Measurements from ENCODE around the gene ILKAP. TPM values are rescaled to one million over a fixed set of nuclear protein-coding genes. Genes with fewer than 3 reads are reported as not detected.

ILKAP gene
- total and polyA plus RNA-seq, 2 donors (not counting 1 experiment from before 2014, with no cell fraction given), result 82.5 to 98.6 TPM

DNA sequence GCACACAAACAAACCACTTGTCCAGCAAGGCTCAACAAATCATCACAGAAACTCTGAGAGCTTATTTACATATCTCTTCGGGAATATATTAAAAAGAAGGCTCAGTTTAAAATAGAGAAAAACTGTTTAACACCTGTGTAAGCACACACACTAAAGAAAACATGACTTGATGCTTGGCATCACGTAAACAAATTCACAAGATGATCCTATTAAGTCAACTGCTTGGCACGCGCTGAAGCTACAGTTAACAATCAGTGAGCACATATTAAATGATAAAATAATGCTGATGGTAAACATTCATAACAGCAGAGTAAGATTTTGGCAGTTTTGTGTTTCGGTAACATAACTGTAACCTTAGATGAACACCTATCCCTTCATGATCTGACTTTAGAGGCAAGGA, 40.7 kb upstream of the ILKAP start:
- TF ChIP-seq CTCF (IDR thresholded peaks at IDR 0.05) (no peak), EZH2 (IDR thresholded peaks at IDR 0.05; ENCODE audit: borderline replicate concordance, insufficient read depth, low read depth, low read length, poor library complexity, severe bottlenecking) (no peak)
- WGBS (ENCODE audit: insufficient coverage), result no CpG with 5 or more reads among the region's 5 CpGs
- intact Hi-C loops (cut with micrococcal nuclease), result no loop called here
- no peaks in the 10 kb centered on the region for H3K79me2 ChIP-seq (ENCODE audit: control insufficient read depth, insufficient read depth, low read length)
- DNase-seq (no peak), ATAC-seq (ENCODE audit: low read depth) (no peak)
- H2AFZ ChIP-seq (ENCODE audit: insufficient read depth, low read depth, low read length, poor library complexity, severe bottlenecking), result no peak overlapping the region
- H3K4me3 ChIP-seq (ENCODE audit: control extremely low read depth in 1 of 5, extremely low read depth in 1 of 5, insufficient read depth in 1 of 5, low read depth in 2 of 5, low read length in 4 of 5), result no peak overlapping the region
- H3K36me3 ChIP-seq (replicated peaks in 1 of 2; ENCODE audit: control extremely low read depth in 1 of 2, control insufficient read depth in 1 of 2, extremely low read depth in 1 of 2, insufficient read depth in 2 of 2, low read length in 1 of 2), result peaks cover 1 to 3% of the 10 kb centered on the region in 2 experiments
- peaks cover 8% of the 10 kb centered on the region for H3K4me1 Mint-ChIP-seq
- H3K4me2 ChIP-seq (replicated peaks; ENCODE audit: low read depth, low read length, poor library complexity, severe bottlenecking), result no peak overlapping the region
- ChIA-PET POLR2A (no interaction called here), CTCF (interaction anchor here (1.0 kb wide), 1 partner anchor 12 kb away, joined by 4 read pairs; no protein-coding TSS in a partner anchor)
- peaks cover 0 to 7% (median 0%) of the 10 kb centered on the region in 3 donors for H3K9me3 ChIP-seq (ENCODE audit: control extremely low read depth in 1 of 3, control insufficient read depth in 2 of 3, insufficient read depth in 1 of 3, low read length in 2 of 3)
- no peak overlapping the region for H3K27ac ChIP-seq (ENCODE audit: low read length in 2 of 2)
- no peak overlapping the region for H3K4me3 Mint-ChIP-seq
- H3K9me3 Mint-ChIP-seq (ENCODE audit: insufficient read depth), result no peaks in the 10 kb centered on the region
- no peak overlapping the region for H3K9ac ChIP-seq (ENCODE audit: low read length)
- peaks cover 0 to 8% (median 1%) of the 10 kb centered on the region in 4 experiments for H3K27me3 ChIP-seq (replicated peaks in 1 of 4; ENCODE audit: control extremely low read depth in 1 of 4, control insufficient read depth in 3 of 4, insufficient read depth in 4 of 4, low read length in 3 of 4)
- no peak overlapping the region for H3K27ac Mint-ChIP-seq
- no peaks in the 10 kb centered on the region for H3K27me3 Mint-ChIP-seq
- H4K20me1 ChIP-seq (ENCODE audit: control insufficient read depth, insufficient read depth, low read length, poor library complexity, severe bottlenecking), result no peaks in the 10 kb centered on the region
- peaks cover 10% of the 10 kb centered on the region in 2 donors for H3K4me1 ChIP-seq (ENCODE audit: control insufficient read depth in 2 of 2, insufficient read depth in 2 of 2, low read length in 2 of 2)

- Histone ChIP-seq H3K79me2 (ENCODE audit: control insufficient read depth, insufficient read depth, low read length) (no peaks in the 10 kb centered on the region), H3K4me3 (ENCODE audit: control extremely low read depth in 1 of 5, extremely low read depth in 1 of 5, insufficient read depth in 1 of 5, low read depth in 2 of 5, low read length in 4 of 5) (no peak overlapping the region), H4K20me1 (ENCODE audit: control insufficient read depth, insufficient read depth, low read length, poor library complexity, severe bottlenecking) (peaks cover 3% of the 10 kb centered on the region), H3K27ac (ENCODE audit: low read length in 2 of 2) (no peak overlapping the region), H3K27me3 (replicated peaks in 1 of 4; ENCODE audit: control extremely low read depth in 1 of 4, control insufficient read depth in 3 of 4, insufficient read depth in 4 of 4, low read length in 3 of 4) (peaks cover 0 to 13% (median 3%) of the 10 kb centered on the region in 4 experiments), H2AFZ (ENCODE audit: insufficient read depth, low read depth, low read length, poor library complexity, severe bottlenecking) (no peak overlapping the region), H3K4me1 (ENCODE audit: control insufficient read depth in 2 of 2, insufficient read depth in 2 of 2, low read length in 2 of 2) (peaks cover 14 to 15% of the 10 kb centered on the region in 2 donors), H3K9ac (ENCODE audit: low read length) (no peak overlapping the region), H3K36me3 (replicated peaks in 1 of 2; ENCODE audit: control extremely low read depth in 1 of 2, control insufficient read depth in 1 of 2, extremely low read depth in 1 of 2, insufficient read depth in 2 of 2, low read length in 1 of 2) (peaks cover 0 to 3% of the 10 kb centered on the region in 2 experiments), H3K9me3 (ENCODE audit: control extremely low read depth in 1 of 3, control insufficient read depth in 2 of 3, insufficient read depth in 1 of 3, low read length in 2 of 3) (peaks cover 0 to 11% (median 0%) of the 10 kb centered on the region in 3 donors), H3K4me2 (replicated peaks; ENCODE audit: low read depth, low read length, poor library complexity, severe bottlenecking) (no peak overlapping the region)
- DNase-seq, result no peak
- Mint-ChIP-seq H3K9me3 (ENCODE audit: insufficient read depth) (no peaks in the 10 kb centered on the region), H3K4me1 (peaks cover 8% of the 10 kb centered on the region), H3K27me3 (no peaks in the 10 kb centered on the region), H3K4me3 (no peak overlapping the region), H3K27ac (no peak overlapping the region)
- WGBS (ENCODE audit: insufficient coverage), result 96% methylated on average over 8 of the region's 10 CpGs
- no peak for TF ChIP-seq CTCF (IDR thresholded peaks at IDR 0.05)
- TF ChIP-seq EZH2 (IDR thresholded peaks at IDR 0.05; ENCODE audit: borderline replicate concordance, insufficient read depth, low read depth, low read length, poor library complexity, severe bottlenecking), result no peak
- POLR2A ChIA-PET, result no interaction called here
- ATAC-seq (ENCODE audit: low read depth), result no peak
- CTCF ChIA-PET, result interaction anchor here (1.1 kb wide), 1 partner anchor 20 kb away, joined by 6 read pairs; no protein-coding TSS in a partner anchor
- intact Hi-C loops (cut with micrococcal nuclease), result no loop called here
Measured at GRCh38 chr2:238243496-238244076, 40.1 kb upstream of the ILKAP start.
